Peyer's patch (tissue), 4 donors: ENCODE data around the gene CSNK1G1. TPM values are rescaled to one million over a fixed set of nuclear protein-coding genes. Genes with fewer than 3 reads are reported as not detected.

Source experiments
- DNase-seq, 3 donors: peaks; one replicate each; pipeline ENCODE4 v3.0.0-alpha.2; 2017 to 2019
- H3K27ac ChIP-seq, 4 donors: fragments of 200-600 bp; sonication (generic); one replicate each; pipeline ENCODE4 v1.5.1; 2016 to 2019
- H3K27me3 ChIP-seq, 2 donors: fragments of 200-600 bp; sonication (generic); one replicate each; pipeline ENCODE4 v1.5.1; 2019
- H3K36me3 ChIP-seq, 3 donors: fragments of 200-600 bp; sonication (generic); one replicate each; pipeline ENCODE4 v1.5.1; 2016 to 2019
- H3K4me1 ChIP-seq, 4 donors: fragments of 200-600 bp; sonication (generic); one replicate each; pipeline ENCODE4 v1.5.1; 2016 to 2019
- H3K4me3 ChIP-seq, 4 donors: fragments of 200-600 bp; sonication (generic); 1 replicate in 3 of 4; 2 replicates in 1 of 4; pipeline ENCODE4 v1.5.1; 2016 to 2019; ENCODE audit warnings: mild to moderate bottlenecking in 1 of 4
- H3K9me3 ChIP-seq, 4 donors: fragments of 200-600 bp; sonication (generic); one replicate each; pipeline ENCODE4 v1.5.1; 2016 to 2019; ENCODE audit warnings: mild to moderate bottlenecking in 1 of 4
- CTCF ChIP-seq, 6 experiments: fragments of 450-650 bp in 4 of 6; fragments of 200-600 bp in 2 of 6; sonication (generic) in 1 of 6; IDR thresholded peaks; one replicate each; pipeline ENCODE4 v1.5.1; 2017 to 2019; ENCODE audit warnings: antibody characterized with exemption in 6 of 6, mild to moderate bottlenecking in 3 of 6, moderate library complexity in 1 of 6
- POLR2A ChIP-seq, 2 donors: fragments of 450-650 bp; IDR thresholded peaks; one replicate each; pipeline ENCODE4 v1.5.1; 2017; ENCODE audit warnings: antibody characterized with exemption in 2 of 2, mild to moderate bottlenecking in 2 of 2, moderate library complexity in 2 of 2
- total RNA-seq, 4 donors: library from RNA; depleted of rRNA; stranded (reverse); fragments of >200 nt; gene quantifications; one replicate each; pipeline ENCODE4 v1.1.0, GENCODE V29; 2016

The CSNK1G1 gene
- total RNA-seq, 4 donors from 2014 or later = 12.3 to 36.5 (median 24.2) TPM

- H3K27ac ChIP-seq = no peak overlapping the region
- DNase-seq = no peak
- H3K27me3 ChIP-seq = no peaks in the 10 kb centered on the region
- no peaks in the 10 kb centered on the region for H3K4me1 ChIP-seq
- H3K9me3 ChIP-seq = no peaks in the 10 kb centered on the region
- TF ChIP-seq CTCF (IDR thresholded peaks at IDR 0.05) = no peak
- TF ChIP-seq POLR2A (IDR thresholded peaks at IDR 0.05) = no peak
- H3K36me3 ChIP-seq = no peaks in the 10 kb centered on the region
- no peak overlapping the region for H3K4me3 ChIP-seq
Observed at GRCh38 chr15:64288577-64288976, 67.4 kb downstream of the CSNK1G1 start.

GRCh38 chr15:64287953-64288352, 68.0 kb downstream of the CSNK1G1 start:
- no peak overlapping the region for H3K27ac ChIP-seq
- no peaks in the 10 kb centered on the region for H3K9me3 ChIP-seq
- TF ChIP-seq CTCF (IDR thresholded peaks at IDR 0.05) (no peak), POLR2A (IDR thresholded peaks at IDR 0.05) (no peak)
- no peaks in the 10 kb centered on the region for H3K36me3 ChIP-seq
- DNase-seq = no peak
- H3K4me1 ChIP-seq = no peaks in the 10 kb centered on the region
- H3K27me3 ChIP-seq = no peaks in the 10 kb centered on the region
- no peak overlapping the region for H3K4me3 ChIP-seq

- H3K27ac ChIP-seq = no peak overlapping the region
- no peaks in the 10 kb centered on the region for H3K4me1 ChIP-seq
- H3K4me3 ChIP-seq = no peak overlapping the region
- TF ChIP-seq POLR2A (IDR thresholded peaks at IDR 0.05) (no peak), CTCF (IDR thresholded peaks at IDR 0.05) (no peak)
- H3K27me3 ChIP-seq = no peaks in the 10 kb centered on the region
- DNase-seq = no peak
- H3K36me3 ChIP-seq = no peaks in the 10 kb centered on the region
- H3K9me3 ChIP-seq = no peaks in the 10 kb centered on the region
Observed at GRCh38 chr15:64286473-64286872, 69.5 kb downstream of the CSNK1G1 start.

- no peak overlapping the region for H3K4me3 ChIP-seq
- H3K9me3 ChIP-seq = no peaks in the 10 kb centered on the region
- no peaks in the 10 kb centered on the region for H3K4me1 ChIP-seq
- TF ChIP-seq POLR2A (IDR thresholded peaks at IDR 0.05) (no peak), CTCF (IDR thresholded peaks at IDR 0.05) (no peak)
- no peak for DNase-seq
- no peak overlapping the region for H3K27ac ChIP-seq
- H3K36me3 ChIP-seq = no peaks in the 10 kb centered on the region
- no peaks in the 10 kb centered on the region for H3K27me3 ChIP-seq
Observed at GRCh38 chr15:64285871-64286270, 70.1 kb downstream of the CSNK1G1 start.

- Histone ChIP-seq H3K36me3 (no peaks in the 10 kb centered on the region), H3K4me1 (no peaks in the 10 kb centered on the region), H3K27me3 (no peaks in the 10 kb centered on the region), H3K27ac (no peak overlapping the region), H3K9me3 (no peaks in the 10 kb centered on the region), H3K4me3 (no peak overlapping the region)
- no peak for DNase-seq
- TF ChIP-seq POLR2A (IDR thresholded peaks at IDR 0.05) (no peak), CTCF (IDR thresholded peaks at IDR 0.05) (no peak)
Observed at GRCh38 chr15:64285150-64285549, 70.8 kb downstream of the CSNK1G1 start.

GRCh38 chr15:64284042-64284441, 71.9 kb downstream of the CSNK1G1 start:
- Histone ChIP-seq H3K4me3 (no peak overlapping the region), H3K36me3 (no peaks in the 10 kb centered on the region), H3K4me1 (no peaks in the 10 kb centered on the region), H3K27ac (no peak overlapping the region), H3K27me3 (no peaks in the 10 kb centered on the region), H3K9me3 (no peaks in the 10 kb centered on the region)
- TF ChIP-seq CTCF (IDR thresholded peaks at IDR 0.05) (no peak), POLR2A (IDR thresholded peaks at IDR 0.05) (no peak)
- no peak for DNase-seq
